Mesendoderm (in vitro differentiated cells): ENCODE data around the gene OR1I1.

Experiments
- DNase-seq: peaks from one replicate; pipeline ENCODE4 v3.0.0; 2013
- H2AK5ac ChIP-seq: 2 replicates; pipeline ENCODE4 v1.6.1; 2013; ENCODE audit warnings: low read length, inconsistent platforms
- H2BK120ac ChIP-seq: 2 replicates; pipeline ENCODE4 v1.6.1; 2013; ENCODE audit warnings: low read depth, mild to moderate bottlenecking, low read length, moderate library complexity, mixed read lengths
- H2BK15ac ChIP-seq: replicated peaks from 2 replicates; pipeline ENCODE4 v1.6.1; 2013; ENCODE audit warnings: low read depth, mild to moderate bottlenecking, moderate library complexity
- H2BK5ac ChIP-seq: 2 replicates; pipeline ENCODE4 v1.6.1; 2013; ENCODE audit warnings: low read length, inconsistent platforms
- H3K18ac ChIP-seq: 2 replicates; pipeline ENCODE4 v1.6.1; 2013; ENCODE audit warnings: mild to moderate bottlenecking, low read length, mixed read lengths
- H3K23ac ChIP-seq: one replicate; pipeline ENCODE4 v1.6.1; 2013; ENCODE audit warnings: low read length
- H3K27ac ChIP-seq: 2 replicates; pipeline ENCODE4 v1.5.1; 2013; ENCODE audit warnings: low read depth, mild to moderate bottlenecking, inconsistent platforms, low read length, moderate library complexity
- H3K27me3 ChIP-seq: 2 replicates; pipeline ENCODE4 v1.6.1; 2013; ENCODE audit warnings: low read length, control low read depth, mild to moderate bottlenecking, inconsistent platforms; ENCODE audit not compliant: insufficient read depth, poor library complexity
- H3K36me3 ChIP-seq: 2 replicates; pipeline ENCODE4 v1.6.1; 2013; ENCODE audit warnings: low read length, inconsistent platforms; ENCODE audit not compliant: control insufficient read depth, insufficient read depth
- H3K4ac ChIP-seq: one replicate; pipeline ENCODE4 v1.6.1; 2013; ENCODE audit warnings: low read depth, mild to moderate bottlenecking, low read length, moderate library complexity
- H3K4me1 ChIP-seq: 2 replicates; pipeline ENCODE4 v1.6.1; 2013; ENCODE audit warnings: low read depth, low read length, inconsistent platforms; ENCODE audit not compliant: control insufficient read depth
- H3K4me2 ChIP-seq: 2 replicates; pipeline ENCODE4 v1.6.1; 2013; ENCODE audit warnings: low read length
- H3K4me3 ChIP-seq: 2 replicates; pipeline ENCODE4 v1.5.1; 2013; ENCODE audit warnings: mild to moderate bottlenecking, low read length
- H3K56ac ChIP-seq: one replicate; pipeline ENCODE4 v1.6.1; 2013; ENCODE audit warnings: low read length
- H3K79me1 ChIP-seq: 2 replicates; pipeline ENCODE4 v1.6.1; 2013; ENCODE audit warnings: low read length, inconsistent platforms
- H3K79me2 ChIP-seq: 2 replicates; pipeline ENCODE4 v1.6.1; 2013; ENCODE audit warnings: mild to moderate bottlenecking, low read length; ENCODE audit not compliant: control insufficient read depth, insufficient read depth
- H3K9ac ChIP-seq: 2 replicates; pipeline ENCODE4 v1.6.1; 2013; ENCODE audit warnings: low read length, inconsistent platforms
- H4K5ac ChIP-seq: one replicate; pipeline ENCODE4 v1.6.1; 2013; ENCODE audit warnings: low read length
- H4K8ac ChIP-seq: one replicate; pipeline ENCODE4 v1.6.1; 2013; ENCODE audit warnings: low read depth, mild to moderate bottlenecking, control low read depth, low read length, moderate library complexity
- WGBS: extraction: QIAGEN DNeasy Blood & Tissue Kit; methylation state at CpG from one replicate; pipeline ENCODE4 v1.1.7; 2013; ENCODE audit warnings: low lambda C conversion rate, missing lambda C conversion rate; ENCODE audit not compliant: insufficient coverage; ENCODE audit errors: extremely low coverage; 5-methylcytosine and 5-hydroxymethylcytosine counted together

Gene OR1I1

GRCh38 chr19:15107061-15108010, 25.3 kb downstream of the OR1I1 start, which contains the start of gene SYDE1:
SYDE1 (plus strand) TSS chr19:15107401; CDS start chr19:15107434, 33 bp downstream.
- Histone ChIP-seq H4K5ac (peak within 1 kb of the TSS; percentile 78), H3K4me1 (peaks cover 4% of the 10 kb centered on the region), H2BK120ac (peak within 1 kb of the TSS; percentile 98), H2BK5ac (peak within 1 kb of the TSS; percentile 65), H3K4ac (peak within 1 kb of the TSS; percentile 99), H3K27ac (peak within 1 kb of the TSS; percentile 74), H2AK5ac (peak within 1 kb of the TSS; percentile 83), H3K56ac (peak within 1 kb of the TSS; percentile 93), H3K27me3 (no peaks in the 10 kb centered on the region), H3K4me2 (peak within 1 kb of the TSS; percentile 69), H3K9ac (peak within 1 kb of the TSS; percentile 82), H3K23ac (no peak within 1 kb of the TSS), H2BK15ac (peak within 1 kb of the TSS; percentile 20), H3K79me1 (peaks cover 6% of the 10 kb centered on the region), H3K79me2 (no peaks in the 10 kb centered on the region), H3K4me3 (peak within 1 kb of the TSS; percentile 67), H4K8ac (peak within 1 kb of the TSS; percentile 94), H3K36me3 (peaks cover 1% of the 10 kb centered on the region), H3K18ac (peak within 1 kb of the TSS; percentile 99)
- peak; percentile 88 for DNase-seq
- no CpG with 5 or more reads among the region's 78 CpGs for WGBS

GRCh38 chr19:15108145-15108844, 26.3 kb downstream of the OR1I1 start:
- peak overlapping the region; percentile 89 for H3K56ac ChIP-seq
- peak; percentile 65 for DNase-seq
- peak overlapping the region; percentile 74 for H3K27ac ChIP-seq
- H3K36me3 ChIP-seq, result peaks cover 1% of the 10 kb centered on the region
- peak overlapping the region; percentile 79 for H3K9ac ChIP-seq
- WGBS, result no CpG with 5 or more reads among the region's 10 CpGs
- H2BK15ac ChIP-seq, result no peak overlapping the region
- H4K8ac ChIP-seq, result no peak overlapping the region
- H3K79me1 ChIP-seq, result peaks cover 6% of the 10 kb centered on the region
- H3K23ac ChIP-seq, result peak overlapping the region; percentile 66
- H3K4me2 ChIP-seq, result peak overlapping the region; percentile 34
- H3K4me1 ChIP-seq, result peaks cover 4% of the 10 kb centered on the region
- peak overlapping the region; percentile 67 for H3K4me3 ChIP-seq
- H4K5ac ChIP-seq, result no peak overlapping the region
- peak overlapping the region; percentile 21 for H2BK5ac ChIP-seq
- peak overlapping the region; percentile 99 for H3K18ac ChIP-seq
- H3K79me2 ChIP-seq, result no peaks in the 10 kb centered on the region
- no peak overlapping the region for H3K4ac ChIP-seq
- no peaks in the 10 kb centered on the region for H3K27me3 ChIP-seq
- peak overlapping the region; percentile 83 for H2AK5ac ChIP-seq
- H2BK120ac ChIP-seq, result no peak overlapping the region

DNA sequence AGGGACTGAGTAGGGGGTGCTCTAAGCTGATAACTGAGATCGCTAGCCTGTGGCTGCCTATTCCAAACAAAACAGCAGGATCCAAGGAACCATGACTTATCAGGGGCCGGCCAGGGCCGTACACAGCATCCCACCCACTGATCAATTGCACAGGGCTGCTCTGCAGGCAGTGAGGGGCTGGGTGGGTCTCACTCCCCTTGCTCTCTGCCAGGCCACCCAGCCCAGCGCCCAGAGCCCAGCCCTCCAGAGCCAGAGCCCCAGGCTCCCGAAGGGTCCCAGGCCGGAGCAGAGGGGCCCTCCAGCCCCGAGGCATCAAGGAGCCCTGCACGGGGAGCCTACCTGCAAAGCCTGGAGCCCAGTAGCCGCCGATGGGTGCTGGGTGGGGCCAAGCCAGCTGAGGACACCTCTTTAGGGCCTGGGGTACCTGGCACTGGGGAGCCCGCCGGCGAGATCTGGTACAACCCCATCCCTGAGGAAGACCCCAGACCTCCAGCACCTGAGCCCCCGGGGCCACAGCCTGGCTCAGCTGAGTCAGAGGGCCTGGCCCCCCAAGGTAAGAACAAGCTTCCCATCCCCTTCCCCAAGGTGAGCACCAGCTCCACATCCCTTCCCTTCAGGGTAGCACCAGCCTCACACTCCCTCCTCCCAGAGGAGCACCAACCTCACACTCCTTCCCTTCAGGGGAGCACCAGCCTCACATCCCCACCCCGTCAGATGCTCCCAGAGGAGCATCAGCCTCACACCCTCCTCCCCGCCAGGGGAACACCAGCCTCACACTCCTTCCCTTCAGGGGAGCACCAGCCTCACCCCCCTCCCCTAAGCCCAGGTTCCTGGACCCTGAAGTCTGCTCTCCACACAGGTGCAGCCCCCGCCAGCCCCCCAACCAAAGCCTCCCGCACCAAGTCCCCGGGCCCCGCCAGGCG, 27.1 kb downstream of the OR1I1 start:
- Histone ChIP-seq H2BK5ac (no peak overlapping the region), H3K27ac (no peak overlapping the region), H3K4me1 (peaks cover 4% of the 10 kb centered on the region), H3K36me3 (peaks cover 3% of the 10 kb centered on the region), H3K4me3 (no peak overlapping the region), H2BK120ac (no peak overlapping the region), H3K79me2 (no peaks in the 10 kb centered on the region), H3K9ac (peak overlapping the region; percentile 79), H3K18ac (no peak overlapping the region), H3K27me3 (no peaks in the 10 kb centered on the region), H3K79me1 (peaks cover 6% of the 10 kb centered on the region), H2BK15ac (no peak overlapping the region), H4K5ac (no peak overlapping the region), H3K23ac (no peak overlapping the region), H4K8ac (no peak overlapping the region), H3K4me2 (no peak overlapping the region), H3K56ac (peak overlapping the region; percentile 89), H2AK5ac (no peak overlapping the region), H3K4ac (no peak overlapping the region)
- WGBS, result no CpG with 5 or more reads among the region's 21 CpGs
- no peak for DNase-seq

GRCh38 chr19:15109768-15110417, 27.9 kb downstream of the OR1I1 start:
- WGBS, result no CpG with 5 or more reads among the region's 49 CpGs
- no peak overlapping the region for H3K4ac ChIP-seq
- H3K9ac ChIP-seq, result no peak overlapping the region
- H3K4me3 ChIP-seq, result no peak overlapping the region
- no peak overlapping the region for H2AK5ac ChIP-seq
- no peak overlapping the region for H3K56ac ChIP-seq
- no peak overlapping the region for H3K23ac ChIP-seq
- H3K18ac ChIP-seq, result no peak overlapping the region
- DNase-seq, result no peak
- H3K27me3 ChIP-seq, result no peaks in the 10 kb centered on the region
- H3K27ac ChIP-seq, result no peak overlapping the region
- no peak overlapping the region for H4K5ac ChIP-seq
- H2BK120ac ChIP-seq, result no peak overlapping the region
- H3K79me2 ChIP-seq, result no peaks in the 10 kb centered on the region
- H3K4me2 ChIP-seq, result no peak overlapping the region
- H4K8ac ChIP-seq, result no peak overlapping the region
- H2BK15ac ChIP-seq, result no peak overlapping the region
- H2BK5ac ChIP-seq, result no peak overlapping the region
- H3K36me3 ChIP-seq, result peaks cover 3% of the 10 kb centered on the region
- H3K79me1 ChIP-seq, result peaks cover 6% of the 10 kb centered on the region
- peaks cover 4% of the 10 kb centered on the region for H3K4me1 ChIP-seq

DNA sequence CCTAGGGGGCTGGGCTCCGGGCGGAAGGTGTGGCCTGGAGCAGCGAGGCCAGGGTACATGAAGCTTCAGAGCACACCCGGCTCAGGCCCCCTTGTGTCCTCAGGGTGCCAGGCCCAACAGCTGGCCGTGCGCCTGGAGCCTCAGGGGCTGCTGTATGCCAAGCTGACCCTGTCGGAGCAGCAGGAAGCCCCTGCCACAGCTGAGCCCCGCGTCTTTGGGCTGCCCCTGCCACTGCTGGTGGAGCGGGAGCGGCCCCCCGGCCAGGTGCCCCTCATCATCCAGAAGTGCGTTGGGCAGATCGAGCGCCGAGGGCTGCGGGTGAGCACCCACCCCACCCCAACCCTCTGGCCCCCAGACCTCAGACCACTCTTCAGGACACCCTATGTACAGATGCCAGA, 28.4 kb downstream of the OR1I1 start:
- H4K8ac ChIP-seq, result no peak overlapping the region
- H3K18ac ChIP-seq, result no peak overlapping the region
- H3K79me1 ChIP-seq, result peaks cover 6% of the 10 kb centered on the region
- H3K27me3 ChIP-seq, result no peaks in the 10 kb centered on the region
- H4K5ac ChIP-seq, result no peak overlapping the region
- H3K4me3 ChIP-seq, result no peak overlapping the region
- no peak overlapping the region for H2BK5ac ChIP-seq
- no peak overlapping the region for H2BK120ac ChIP-seq
- H3K9ac ChIP-seq, result no peak overlapping the region
- H2AK5ac ChIP-seq, result no peak overlapping the region
- no peaks in the 10 kb centered on the region for H3K79me2 ChIP-seq
- H3K23ac ChIP-seq, result no peak overlapping the region
- no peak overlapping the region for H3K4ac ChIP-seq
- peaks cover 4% of the 10 kb centered on the region for H3K4me1 ChIP-seq
- H3K56ac ChIP-seq, result no peak overlapping the region
- WGBS, result no CpG with 5 or more reads among the region's 17 CpGs
- no peak for DNase-seq
- H3K27ac ChIP-seq, result no peak overlapping the region
- H3K36me3 ChIP-seq, result peaks cover 3% of the 10 kb centered on the region
- H3K4me2 ChIP-seq, result no peak overlapping the region
- H2BK15ac ChIP-seq, result no peak overlapping the region
